ENCODE results near the gene ADAMTS17. TPM values are rescaled to one million over a fixed set of nuclear protein-coding genes. Genes with fewer than 3 reads are reported as not detected.
"Not testable (repeated sequence)": the region's sequence is repeated elsewhere in the genome, so short reads cannot be mapped to it uniquely, and the experiment has no call there.

The ADAMTS17 gene
- total and polyA plus RNA-seq, 7 donors, result 4.4 to 93.0 (median 7.2) TPM

- Histone ChIP-seq H3K9me3 (no peaks in the 10 kb centered on the region), H3K36me3 (ENCODE audit: insufficient read depth in 1 of 2, low read depth in 1 of 2) (no peaks in the 10 kb centered on the region), H3K4me3 (no peak overlapping the region), H3K4me1 (no peaks in the 10 kb centered on the region), H3K27ac (no peak overlapping the region), H3K27me3 (ENCODE audit: insufficient read depth in 3 of 3, low read length in 2 of 3) (no peaks in the 10 kb centered on the region)
- intact Hi-C loops (cut with DNase I), result loop anchor here in 1 of 2 donors (5.0 kb wide), 2 partner anchors 50 to 55 kb away; no protein-coding TSS in a partner anchor
- no peak for ATAC-seq
- DNase-seq, result peak in 1 of 2 donors; percentile 28
- TF ChIP-seq CTCF (IDR thresholded peaks at IDR 0.05), result no peak
- 68 to 81% (median 70%) methylated on average over 4 of the region's 4 CpGs for WGBS, 3 donors
These were observed 359.1 kb downstream of the ADAMTS17 start for GRCh38 chr15:99982662-99983061.

GRCh38 chr15:99981839-99982658 is 359.7 kb downstream of the ADAMTS17 start:
- TF ChIP-seq CTCF (IDR thresholded peaks at IDR 0.05), result no peak
- DNase-seq (peak in 1 of 2 donors; percentile 18), ATAC-seq (no peak)
- no peaks in the 10 kb centered on the region for H3K4me1 ChIP-seq
- no peak overlapping the region for H3K27ac ChIP-seq
- no peaks in the 10 kb centered on the region for H3K9me3 ChIP-seq
- WGBS, 3 donors, result 89 to 91% (median 90%) methylated on average over 16 of the region's 16 CpGs
- H3K27me3 ChIP-seq (ENCODE audit: insufficient read depth in 3 of 3, low read length in 2 of 3), result no peaks in the 10 kb centered on the region
- H3K36me3 ChIP-seq (ENCODE audit: insufficient read depth in 1 of 2, low read depth in 1 of 2), result no peaks in the 10 kb centered on the region
- intact Hi-C loops (cut with DNase I), result loop anchor here in 1 of 2 donors (5.0 kb wide), 2 partner anchors 50 to 55 kb away; no protein-coding TSS in a partner anchor
- H3K4me3 ChIP-seq, result no peak overlapping the region

- peak; percentile 43 for TF ChIP-seq CTCF (IDR thresholded peaks at IDR 0.05)
- intact Hi-C loops (cut with DNase I), result loop anchor here in 1 of 2 donors (5.0 kb wide), 2 partner anchors 51 to 54 kb away; no protein-coding TSS in a partner anchor
- ATAC-seq, result peak; percentile 36 to 73 (median 67)
- Histone ChIP-seq H3K4me3 (no peak overlapping the region), H3K27ac (no peak overlapping the region), H3K36me3 (ENCODE audit: insufficient read depth in 1 of 2, low read depth in 1 of 2) (no peaks in the 10 kb centered on the region), H3K9me3 (no peaks in the 10 kb centered on the region), H3K27me3 (ENCODE audit: insufficient read depth in 3 of 3, low read length in 2 of 3) (no peaks in the 10 kb centered on the region), H3K4me1 (no peaks in the 10 kb centered on the region)
- 96 to 100% (median 99%) methylated on average over 1 of the region's 1 CpG for WGBS, 3 donors
- DNase-seq, result peak in 1 of 2 donors; percentile 31
These were observed 360.6 kb downstream of the ADAMTS17 start for GRCh38 chr15:99981191-99981647.

- Histone ChIP-seq H3K9me3 (no peaks in the 10 kb centered on the region), H3K4me1 (no peaks in the 10 kb centered on the region), H3K27ac (no peak overlapping the region), H3K36me3 (ENCODE audit: insufficient read depth in 1 of 2, low read depth in 1 of 2) (no peaks in the 10 kb centered on the region), H3K27me3 (ENCODE audit: insufficient read depth in 3 of 3, low read length in 2 of 3) (no peaks in the 10 kb centered on the region), H3K4me3 (no peak overlapping the region)
- ATAC-seq, result peak in 2 of 4 donors; percentile 12 to 15
- WGBS, 3 donors, result 38 to 42% (median 41%) methylated on average over 12 of the region's 12 CpGs
- intact Hi-C loops (cut with DNase I), result loop anchor here in 1 of 2 donors (5.0 kb wide), 2 partner anchors 52 to 53 kb away; no protein-coding TSS in a partner anchor
- peak in 1 of 2 donors; percentile 45 for DNase-seq
- TF ChIP-seq CTCF (IDR thresholded peaks at IDR 0.05), result no peak
These were observed 361.0 kb downstream of the ADAMTS17 start for GRCh38 chr15:99980752-99981151.

- DNase-seq, result peak in 1 of 2 donors; percentile 8
- not testable (repeated sequence) for H3K4me3 ChIP-seq; H3K4me1 ChIP-seq; H3K36me3 ChIP-seq (ENCODE audit: insufficient read depth in 1 of 2, low read depth in 1 of 2); H3K9me3 ChIP-seq; ATAC-seq; H3K27ac ChIP-seq; H3K27me3 ChIP-seq (ENCODE audit: insufficient read depth in 3 of 3, low read length in 2 of 3)
- 87 to 95% (median 91%) methylated on average over 5 of the region's 5 CpGs for WGBS, 3 donors
- intact Hi-C loops (cut with DNase I), result loop anchor here in 1 of 2 donors (5.0 kb wide), 2 partner anchors 52 to 53 kb away; no protein-coding TSS in a partner anchor
These were observed 361.9 kb downstream of the ADAMTS17 start for GRCh38 chr15:99979886-99980285.

Data from psoas muscle (tissue), 8 donors.